HG03571 (cell line): ENCODE results near the gene SLAMF7.
"Not testable (repeated sequence)": the region's sequence is repeated elsewhere in the genome, so short reads cannot be mapped to it uniquely, and the experiment has no call there.

Source experiments
- ATAC-seq: cut with Tn5 transposase; IDR thresholded peaks from one replicate; pipeline ENCODE4 v1.9.1; 2021; ENCODE audit not compliant: unreplicated experiment

Gene SLAMF7

GRCh38 chr1:160720356-160721085, 18.5 kb upstream of the SLAMF7 start:
- no peak for ATAC-seq

DNA sequence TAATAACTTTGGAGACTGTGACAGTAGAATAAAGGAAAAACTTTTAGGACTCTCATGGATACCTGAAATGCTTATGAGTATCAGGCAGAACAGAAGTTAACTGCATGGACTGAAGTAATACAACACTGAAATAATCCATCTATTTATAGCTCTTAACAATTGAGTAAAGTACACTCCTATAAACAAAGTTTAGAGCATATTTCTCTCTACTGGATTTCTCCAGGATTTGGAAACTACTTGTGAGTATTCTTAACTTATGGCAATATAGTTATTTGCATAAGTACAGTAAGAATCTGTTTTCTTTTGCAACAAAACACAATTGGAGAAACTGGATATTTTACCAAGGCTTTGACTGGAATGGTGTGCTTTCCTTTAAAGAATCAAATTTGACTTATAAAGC, 17.6 kb upstream of the SLAMF7 start:
- ATAC-seq, result no peak

DNA sequence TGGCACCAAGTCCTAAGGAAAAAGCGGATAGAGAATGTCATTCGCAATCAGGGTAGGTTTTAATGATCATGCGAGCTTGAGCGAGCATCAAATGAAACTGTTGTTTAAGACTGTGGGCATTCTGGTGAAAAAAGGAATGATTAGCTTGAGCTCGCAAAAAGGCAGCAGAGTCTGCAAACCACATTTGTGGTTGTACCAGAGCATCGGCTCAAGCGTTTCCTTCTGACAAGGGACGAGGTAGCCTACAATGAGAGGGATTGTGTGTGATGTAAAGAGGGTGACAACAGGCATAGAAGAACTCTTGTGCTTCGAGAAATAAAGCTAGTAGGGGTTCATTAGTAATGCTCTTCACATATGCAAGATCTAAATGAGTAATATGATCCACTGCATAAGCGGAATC, 16.3 kb upstream of the SLAMF7 start:
- ATAC-seq, result no peak

DNA sequence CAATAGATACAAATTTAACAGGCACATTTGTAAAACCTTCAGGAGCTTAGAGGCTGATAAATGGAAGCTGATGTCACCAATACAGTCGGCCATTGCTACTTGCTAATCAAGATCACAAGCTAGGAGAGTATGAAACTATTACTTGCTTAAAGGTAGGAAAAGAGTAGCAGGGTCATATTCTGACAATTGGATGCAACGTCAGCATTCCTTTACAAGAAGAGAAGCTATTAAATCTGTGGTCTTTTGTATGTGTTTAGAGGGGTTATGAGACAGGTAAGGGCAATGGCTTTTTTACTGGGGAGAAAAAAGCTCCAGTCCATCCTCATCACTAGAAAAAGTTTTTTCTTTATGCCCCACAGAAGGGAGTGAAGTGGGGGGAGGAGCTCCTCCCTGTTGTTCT, 15.7 kb upstream of the SLAMF7 start:
- no peak for ATAC-seq

- no peak for ATAC-seq
Observed at GRCh38 chr1:160724465-160725242, 14.4 kb upstream of the SLAMF7 start.

GRCh38 chr1:160726114-160726497, 12.9 kb upstream of the SLAMF7 start:
- no peak for ATAC-seq

GRCh38 chr1:160726498-160727315, 12.3 kb upstream of the SLAMF7 start:
- peak; percentile 50 for ATAC-seq

GRCh38 chr1:160727316-160727640, 11.8 kb upstream of the SLAMF7 start:
- no peak for ATAC-seq

DNA sequence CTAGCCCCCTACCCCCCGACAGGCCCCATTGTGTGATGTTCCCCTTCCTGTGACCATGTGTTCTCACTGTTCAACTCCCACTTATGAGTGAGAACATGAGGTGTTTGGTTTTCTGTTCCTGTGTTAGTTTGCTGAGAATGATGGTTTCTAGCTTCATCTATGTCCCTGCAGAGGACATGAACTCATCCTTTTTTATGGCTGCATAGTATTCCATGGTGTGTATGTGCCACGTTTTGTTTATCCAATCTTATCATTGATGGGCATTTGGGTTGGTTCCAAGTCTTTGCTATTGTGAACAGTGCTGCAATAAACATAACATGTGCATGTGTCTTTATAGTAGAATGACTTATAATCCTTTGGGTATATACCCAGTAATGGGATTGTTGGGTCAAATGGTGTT, 7.5 kb upstream of the SLAMF7 start:
- not testable (repeated sequence) for ATAC-seq

- ATAC-seq, result no peak
Observed at GRCh38 chr1:160731990-160732389, 7.1 kb upstream of the SLAMF7 start.

DNA sequence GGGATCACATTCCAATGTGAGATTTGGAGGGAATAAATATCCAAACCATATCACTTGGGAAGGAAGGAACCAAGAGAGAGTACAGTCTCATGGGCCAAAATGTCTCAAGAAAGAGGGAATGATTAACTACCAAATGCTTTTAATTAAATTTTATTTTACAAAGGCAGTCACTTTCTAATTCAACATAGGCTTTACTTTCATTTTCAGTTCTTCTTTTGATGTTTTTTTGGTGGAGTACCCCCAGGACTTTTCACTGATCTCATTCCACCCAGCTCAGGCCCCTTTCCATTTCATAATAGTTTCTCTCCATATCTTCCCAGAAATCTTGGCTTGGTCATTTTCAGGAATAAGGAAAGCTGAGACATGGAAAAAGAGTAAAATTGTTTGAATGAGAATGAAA, 5.1 kb upstream of the SLAMF7 start:
- ATAC-seq, result no peak

DNA sequence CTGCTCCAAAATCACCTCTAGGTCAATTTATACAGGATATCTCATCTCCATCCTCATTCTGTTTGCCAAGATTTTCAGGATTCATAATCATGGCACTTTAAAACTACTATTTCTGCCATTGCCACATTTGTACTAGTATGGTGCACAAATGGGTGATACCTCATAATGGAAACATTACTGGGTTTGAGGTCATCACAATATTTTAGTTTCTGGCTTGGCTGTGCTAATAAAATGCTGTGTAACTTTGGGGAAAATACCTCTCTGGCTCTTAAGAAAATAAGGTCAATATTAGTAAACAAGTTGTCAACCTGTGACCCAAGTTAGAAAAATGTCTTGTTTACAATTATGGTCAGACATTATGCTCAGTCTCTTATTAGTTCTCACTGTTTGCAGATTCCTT, 4.7 kb upstream of the SLAMF7 start:
- no peak for ATAC-seq

DNA sequence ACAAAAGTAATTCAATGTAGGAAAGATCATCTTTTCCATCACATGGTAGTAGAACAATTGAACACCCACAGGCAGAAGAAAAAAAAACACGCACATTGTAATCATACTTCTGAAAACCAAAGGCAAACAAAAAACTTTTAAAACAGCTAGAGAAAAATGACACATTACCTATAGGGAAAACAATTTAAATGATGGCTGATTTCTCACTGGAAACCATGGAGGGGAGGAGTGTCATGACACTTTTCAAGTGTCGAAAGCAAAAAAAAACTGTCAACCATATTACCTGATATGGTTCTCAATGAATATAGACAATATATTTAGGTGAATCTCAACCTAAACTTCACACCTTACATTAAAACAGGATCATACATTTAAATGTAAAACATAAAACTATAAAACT, 776 bp upstream of the SLAMF7 start:
- no peak for ATAC-seq

DNA sequence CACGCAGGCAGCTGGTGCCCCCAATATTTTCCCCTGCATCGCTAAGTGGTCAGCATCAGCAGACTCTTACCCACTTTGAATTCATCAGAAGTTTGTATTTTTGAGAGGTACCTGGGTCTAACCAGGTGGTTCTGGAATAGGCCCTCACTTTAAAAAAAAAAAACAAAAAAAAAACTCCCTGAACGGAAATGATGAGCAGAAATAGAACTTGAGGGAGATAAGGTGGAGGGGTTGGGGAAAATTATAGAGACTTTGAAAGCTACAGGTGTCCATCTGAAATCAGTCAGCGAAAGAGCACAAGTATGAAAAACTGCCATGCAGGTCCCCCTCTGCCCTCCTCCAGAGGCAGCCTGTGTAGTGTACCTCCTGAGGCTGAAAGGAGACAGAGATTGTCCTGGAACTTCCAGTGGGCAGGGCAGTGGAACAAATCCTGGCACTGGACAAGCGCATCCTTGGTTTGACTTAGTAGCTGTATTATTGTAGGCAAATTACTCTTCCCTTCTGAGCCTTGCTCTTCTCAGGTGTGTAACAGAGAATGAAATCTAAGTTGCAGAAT, 1.2 kb downstream of the SLAMF7 start:
- no peak for ATAC-seq

DNA sequence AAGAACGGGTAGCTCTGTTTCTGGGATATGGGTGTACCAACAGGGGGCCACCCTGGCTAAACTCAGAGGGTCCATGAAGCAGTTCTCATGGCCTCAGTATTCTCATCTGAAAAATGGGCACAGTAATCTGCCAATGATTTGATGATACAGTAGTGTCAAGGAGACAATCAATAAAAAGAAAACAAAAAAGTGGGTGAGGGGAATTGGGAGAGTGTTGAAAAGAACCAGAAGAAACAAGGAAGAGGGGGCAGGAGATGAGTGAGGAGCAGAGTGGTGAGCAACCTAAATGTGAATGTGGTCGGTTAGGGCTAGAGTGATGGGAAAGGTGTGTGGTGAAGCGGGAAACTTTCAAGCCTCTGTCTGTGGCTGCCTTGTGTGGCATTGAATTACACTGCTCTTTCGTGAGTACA, 2.0 kb downstream of the SLAMF7 start:
- ATAC-seq, result no peak

DNA sequence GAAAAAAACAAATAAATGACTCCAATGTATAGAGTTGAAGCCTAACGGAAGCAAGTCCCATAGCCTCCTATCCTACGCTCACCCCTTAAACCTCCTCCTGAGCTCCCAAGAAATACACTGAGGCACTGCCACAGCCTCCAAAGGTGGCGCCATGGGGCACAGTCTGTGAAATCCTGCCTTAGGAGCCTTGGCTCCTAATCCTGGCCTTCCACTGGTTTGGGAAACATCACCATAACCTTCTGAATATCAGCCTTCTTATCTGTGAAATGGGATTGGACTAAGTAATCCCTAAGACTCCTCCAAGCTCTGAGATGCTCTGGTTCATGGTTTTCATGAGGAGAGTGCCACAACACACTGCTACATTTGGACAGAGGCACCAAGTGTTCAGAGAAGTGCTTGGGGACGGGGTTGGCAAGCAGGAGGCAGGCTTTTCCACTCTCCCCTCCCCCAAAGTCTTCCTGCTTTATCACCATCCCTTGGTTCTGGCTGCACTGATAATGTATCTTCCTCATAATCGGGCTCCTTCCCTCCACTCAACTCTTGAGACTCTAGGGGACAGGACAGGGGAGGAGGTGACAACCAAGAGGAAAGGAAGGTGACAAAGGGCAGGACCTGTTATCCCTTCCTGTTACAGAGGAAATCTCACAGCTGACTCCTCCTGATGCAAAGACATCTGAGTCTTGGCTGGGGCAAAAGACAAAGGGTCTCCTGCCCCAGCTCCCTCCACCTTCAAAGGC, 2.7 kb downstream of the SLAMF7 start:
- no peak for ATAC-seq

DNA sequence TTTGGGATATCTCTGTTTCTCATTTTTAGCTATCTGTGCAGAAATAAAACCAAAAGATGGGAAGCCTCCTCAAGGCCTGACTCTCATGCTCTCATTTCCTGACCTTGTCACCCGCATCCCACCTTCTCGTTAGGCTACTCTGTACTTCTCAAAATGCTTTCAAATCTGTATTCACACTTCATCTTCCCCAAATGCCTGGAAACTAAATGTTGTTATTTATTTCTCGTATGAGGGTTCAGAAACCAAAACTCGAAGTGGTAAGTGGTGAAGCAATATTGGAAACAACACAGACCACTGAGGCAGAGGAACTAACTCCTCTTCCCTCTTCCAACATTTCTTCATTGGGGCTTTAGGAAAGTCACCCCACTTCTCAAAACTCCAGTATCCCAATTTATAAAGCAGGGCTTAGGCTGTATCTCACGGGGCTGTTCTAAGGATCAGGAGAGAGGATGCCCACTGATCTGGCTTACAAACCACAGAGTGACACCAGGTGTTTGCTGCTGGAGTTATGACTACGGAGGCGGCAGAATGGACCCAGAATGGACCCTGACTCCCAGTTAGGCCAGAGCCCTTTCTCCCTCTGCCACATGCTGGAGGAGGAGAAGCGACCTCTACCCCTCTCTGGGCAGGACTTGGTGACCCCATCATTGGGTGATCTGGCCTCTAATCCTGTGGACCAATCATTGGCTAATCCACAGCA, 3.5 kb downstream of the SLAMF7 start:
- no peak for ATAC-seq

DNA sequence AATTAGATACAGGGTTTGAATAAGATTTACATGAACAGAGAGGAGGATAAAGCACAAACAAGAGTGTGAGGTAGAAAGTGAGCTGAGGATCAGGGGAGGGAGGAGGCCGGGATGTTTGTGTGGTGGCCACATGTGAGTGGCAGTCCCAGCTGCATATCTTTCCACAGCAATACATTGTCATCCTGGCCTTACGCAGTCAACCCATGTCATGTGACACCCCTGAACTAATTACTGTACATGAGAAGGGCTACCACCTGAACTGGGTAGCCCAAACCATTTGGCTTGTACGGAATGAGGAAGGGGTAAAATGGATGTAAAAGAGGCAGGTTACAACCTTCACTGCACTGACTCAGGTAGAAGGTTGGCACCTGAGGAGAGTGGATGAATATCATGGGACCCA, 4.2 kb downstream of the SLAMF7 start:
- ATAC-seq, result no peak

DNA sequence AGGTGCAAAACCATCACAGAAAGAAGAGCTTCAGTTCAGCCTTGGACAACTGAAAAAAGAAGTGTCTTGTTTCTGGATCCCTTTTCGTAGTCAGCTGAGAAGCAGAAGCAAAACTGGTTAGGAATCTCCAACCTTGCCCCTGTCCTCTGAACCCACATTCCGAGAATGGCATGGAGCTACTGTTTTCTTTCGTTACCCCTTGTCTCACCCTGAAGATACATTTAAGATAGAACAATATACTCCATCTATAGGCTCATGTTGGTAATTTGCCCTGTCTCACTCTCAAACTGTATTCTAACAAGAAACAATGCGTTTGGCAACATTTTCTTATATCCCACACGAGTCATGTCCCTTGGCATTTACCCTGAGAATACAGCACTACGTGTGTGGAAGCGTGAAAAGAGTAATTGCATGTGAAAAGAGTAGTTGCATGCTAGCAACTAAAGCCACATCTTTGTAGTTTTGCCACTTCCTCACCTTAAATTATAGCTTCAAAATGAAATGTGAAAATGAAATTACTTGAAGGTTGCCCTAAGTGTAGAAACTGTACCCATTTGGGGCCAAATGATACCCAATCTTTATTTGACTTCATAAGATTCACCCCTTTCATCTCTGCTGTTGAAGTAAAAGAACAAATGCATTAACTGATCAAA, 5.3 kb downstream of the SLAMF7 start:
- ATAC-seq, result no peak
